ENCODE results near the gene PLEKHA4.

DNA sequence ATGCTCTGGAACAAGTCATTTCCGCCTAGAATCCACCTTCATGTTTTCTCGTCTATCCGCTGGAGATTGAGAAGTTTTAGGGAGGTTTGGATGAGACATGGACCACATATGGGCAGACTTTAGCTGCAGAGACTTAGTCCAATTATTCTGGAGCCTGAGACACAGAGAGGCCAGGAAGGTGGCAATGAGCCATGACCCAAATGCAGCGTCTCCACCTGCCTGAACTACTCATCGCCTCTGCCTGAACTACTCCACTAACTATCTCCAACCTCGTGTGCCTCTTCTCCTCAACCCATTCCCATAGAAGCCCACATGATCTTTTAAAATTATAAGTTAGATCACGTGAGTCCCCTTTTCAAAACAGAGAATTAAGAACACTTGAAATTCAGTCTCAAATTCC, 5.6 kb downstream of the PLEKHA4 start:
- TF ChIP-seq, protein P1, sequence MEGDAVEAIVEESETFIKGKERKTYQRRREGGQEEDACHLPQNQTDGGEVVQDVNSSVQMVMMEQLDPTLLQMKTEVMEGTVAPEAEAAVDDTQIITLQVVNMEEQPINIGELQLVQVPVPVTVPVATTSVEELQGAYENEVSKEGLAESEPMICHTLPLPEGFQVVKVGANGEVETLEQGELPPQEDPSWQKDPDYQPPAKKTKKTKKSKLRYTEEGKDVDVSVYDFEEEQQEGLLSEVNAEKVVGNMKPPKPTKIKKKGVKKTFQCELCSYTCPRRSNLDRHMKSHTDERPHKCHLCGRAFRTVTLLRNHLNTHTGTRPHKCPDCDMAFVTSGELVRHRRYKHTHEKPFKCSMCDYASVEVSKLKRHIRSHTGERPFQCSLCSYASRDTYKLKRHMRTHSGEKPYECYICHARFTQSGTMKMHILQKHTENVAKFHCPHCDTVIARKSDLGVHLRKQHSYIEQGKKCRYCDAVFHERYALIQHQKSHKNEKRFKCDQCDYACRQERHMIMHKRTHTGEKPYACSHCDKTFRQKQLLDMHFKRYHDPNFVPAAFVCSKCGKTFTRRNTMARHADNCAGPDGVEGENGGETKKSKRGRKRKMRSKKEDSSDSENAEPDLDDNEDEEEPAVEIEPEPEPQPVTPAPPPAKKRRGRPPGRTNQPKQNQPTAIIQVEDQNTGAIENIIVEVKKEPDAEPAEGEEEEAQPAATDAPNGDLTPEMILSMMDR (IDR thresholded peaks at IDR 0.05): no peak
- TF ChIP-seq POLR2AphosphoS5 (IDR thresholded peaks at IDR 0.05): no peak
- no peak for TF ChIP-seq POLR2A (IDR thresholded peaks at IDR 0.05)
- no peak for TF ChIP-seq EP300 (IDR thresholded peaks at IDR 0.05)
